ENCODE results near the gene SLC12A6.
A peak's percentile ranks its signal among the peaks of the same experiment; 100 is the strongest.

SLC12A6 gene

GRCh38 chr15:34262362-34262761 lies 75.2 kb downstream of the SLC12A6 start:
- no peak for DNase-seq (ENCODE audit: low spot score)

- peak; percentile 69 for DNase-seq (ENCODE audit: low spot score)
These were observed 78.0 kb downstream of the SLC12A6 start for GRCh38 chr15:34259566-34259965.

- DNase-seq (ENCODE audit: low spot score): no peak
These were observed 79.4 kb downstream of the SLC12A6 start for GRCh38 chr15:34258151-34258550.

- DNase-seq (ENCODE audit: low spot score): no peak
These were observed 85.0 kb downstream of the SLC12A6 start for GRCh38 chr15:34252545-34252944.

GRCh38 chr15:34248190-34248589 lies 89.4 kb downstream of the SLC12A6 start:
- no peak for DNase-seq (ENCODE audit: low spot score)

- no peak for DNase-seq (ENCODE audit: low spot score)
These were observed 91.2 kb downstream of the SLC12A6 start for GRCh38 chr15:34246276-34246976.

- no peak for DNase-seq (ENCODE audit: low spot score)
These were observed 94.4 kb downstream of the SLC12A6 start for GRCh38 chr15:34243226-34243625.

- no peak for DNase-seq (ENCODE audit: low spot score)
These were observed 95.3 kb downstream of the SLC12A6 start for GRCh38 chr15:34242331-34242710.

GRCh38 chr15:34241376-34242330 lies 95.9 kb downstream of the SLC12A6 start:
- peak; percentile 19 for DNase-seq (ENCODE audit: low spot score)

- no peak for DNase-seq (ENCODE audit: low spot score)
These were observed 97.0 kb downstream of the SLC12A6 start for GRCh38 chr15:34240537-34240936.

- DNase-seq (ENCODE audit: low spot score): no peak
These were observed 98.3 kb downstream of the SLC12A6 start for GRCh38 chr15:34239151-34239808.

GRCh38 chr15:34233614-34234013 lies 104.0 kb downstream of the SLC12A6 start:
- DNase-seq (ENCODE audit: low spot score): no peak

GRCh38 chr15:34223904-34224596 lies 113.5 kb downstream of the SLC12A6 start:
- peak; percentile 24 for DNase-seq (ENCODE audit: low spot score)

- DNase-seq (ENCODE audit: low spot score): no peak
These were observed 119.9 kb downstream of the SLC12A6 start for GRCh38 chr15:34217587-34218225.

GRCh38 chr15:34216527-34217270 lies 120.9 kb downstream of the SLC12A6 start:
- DNase-seq (ENCODE audit: low spot score): no peak

- DNase-seq (ENCODE audit: low spot score): no peak
These were observed 123.4 kb downstream of the SLC12A6 start for GRCh38 chr15:34214135-34214534.

- no peak for DNase-seq (ENCODE audit: low spot score)
These were observed 123.9 kb downstream of the SLC12A6 start for GRCh38 chr15:34213690-34214089.

- DNase-seq (ENCODE audit: low spot score): peak; percentile 93
These were observed 127.9 kb downstream of the SLC12A6 start, which contains the start of gene KATNBL1 for GRCh38 chr15:34209421-34210282. Gene KATNBL1 (minus strand): TSS chr15:34210096. CDS start chr15:34163676, 46,420 bp downstream.

GRCh38 chr15:34206011-34206410 lies 131.6 kb downstream of the SLC12A6 start:
- DNase-seq (ENCODE audit: low spot score): no peak

Data from SK-N-DZ (cell line).